GM12875 (cell line): ENCODE results near the gene VPS26B.
A peak's percentile ranks its signal among the peaks of the same experiment; 100 is the strongest.

ENCODE experiments used
- H3K4me3 ChIP-seq: one replicate; pipeline ENCODE4 v1.5.1; 2011; ENCODE audit warnings: low read depth, low read length, control low read depth
- TF ChIP-seq, protein P1 (sequence below): IDR thresholded peaks from 2 replicates; pipeline ENCODE4 v1.5.1; 2011; ENCODE audit warnings: low read depth, mild to moderate bottlenecking, control low read depth, inconsistent platforms, low read length, moderate library complexity, borderline replicate concordance; ENCODE audit not compliant: insufficient read depth

The VPS26B gene

DNA sequence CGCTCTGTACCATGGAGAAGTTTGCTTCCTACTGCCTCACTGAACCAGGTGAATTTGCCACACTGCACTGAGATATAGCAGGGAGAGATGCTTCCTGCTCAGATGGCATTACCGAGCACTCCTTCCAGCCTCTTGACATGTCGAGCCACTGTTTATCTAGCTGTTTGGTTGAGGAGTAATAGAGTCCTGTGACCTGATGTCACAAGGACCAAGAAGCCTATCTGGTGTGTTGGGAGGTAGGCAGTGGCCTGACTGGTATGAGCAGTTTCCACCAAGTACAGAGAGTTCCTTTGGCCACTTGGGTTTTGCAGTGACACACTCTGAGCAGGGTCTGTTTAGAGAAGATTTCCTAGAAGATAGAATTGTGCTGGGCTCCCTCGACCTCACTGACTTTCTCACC is 34.1 kb downstream of the VPS26B start:
- TF ChIP-seq, protein P1, sequence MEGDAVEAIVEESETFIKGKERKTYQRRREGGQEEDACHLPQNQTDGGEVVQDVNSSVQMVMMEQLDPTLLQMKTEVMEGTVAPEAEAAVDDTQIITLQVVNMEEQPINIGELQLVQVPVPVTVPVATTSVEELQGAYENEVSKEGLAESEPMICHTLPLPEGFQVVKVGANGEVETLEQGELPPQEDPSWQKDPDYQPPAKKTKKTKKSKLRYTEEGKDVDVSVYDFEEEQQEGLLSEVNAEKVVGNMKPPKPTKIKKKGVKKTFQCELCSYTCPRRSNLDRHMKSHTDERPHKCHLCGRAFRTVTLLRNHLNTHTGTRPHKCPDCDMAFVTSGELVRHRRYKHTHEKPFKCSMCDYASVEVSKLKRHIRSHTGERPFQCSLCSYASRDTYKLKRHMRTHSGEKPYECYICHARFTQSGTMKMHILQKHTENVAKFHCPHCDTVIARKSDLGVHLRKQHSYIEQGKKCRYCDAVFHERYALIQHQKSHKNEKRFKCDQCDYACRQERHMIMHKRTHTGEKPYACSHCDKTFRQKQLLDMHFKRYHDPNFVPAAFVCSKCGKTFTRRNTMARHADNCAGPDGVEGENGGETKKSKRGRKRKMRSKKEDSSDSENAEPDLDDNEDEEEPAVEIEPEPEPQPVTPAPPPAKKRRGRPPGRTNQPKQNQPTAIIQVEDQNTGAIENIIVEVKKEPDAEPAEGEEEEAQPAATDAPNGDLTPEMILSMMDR, result no peak
- H3K4me3 ChIP-seq, result no peak overlapping the region

DNA sequence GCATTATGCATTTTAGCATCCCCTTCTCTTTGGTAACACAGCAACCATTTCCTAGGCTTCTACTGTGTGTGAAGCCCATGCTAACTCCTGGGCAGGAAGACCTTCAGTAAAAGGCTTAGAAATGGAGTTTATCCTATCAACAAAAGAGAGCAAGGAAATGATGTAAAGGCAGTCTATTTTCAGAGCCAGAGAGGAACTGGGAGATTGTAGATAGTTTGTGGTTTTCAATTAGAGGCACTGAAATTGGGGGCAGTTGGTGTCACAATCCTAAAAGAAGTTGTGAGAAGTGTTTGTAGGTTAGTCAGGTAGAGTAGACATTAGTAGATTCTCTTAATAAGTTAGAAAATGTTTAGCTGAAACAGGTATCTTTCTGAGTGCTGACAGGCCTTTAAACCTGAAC is 36.0 kb downstream of the VPS26B start:
- TF ChIP-seq, protein P1, result no peak
- no peak overlapping the region for H3K4me3 ChIP-seq

DNA sequence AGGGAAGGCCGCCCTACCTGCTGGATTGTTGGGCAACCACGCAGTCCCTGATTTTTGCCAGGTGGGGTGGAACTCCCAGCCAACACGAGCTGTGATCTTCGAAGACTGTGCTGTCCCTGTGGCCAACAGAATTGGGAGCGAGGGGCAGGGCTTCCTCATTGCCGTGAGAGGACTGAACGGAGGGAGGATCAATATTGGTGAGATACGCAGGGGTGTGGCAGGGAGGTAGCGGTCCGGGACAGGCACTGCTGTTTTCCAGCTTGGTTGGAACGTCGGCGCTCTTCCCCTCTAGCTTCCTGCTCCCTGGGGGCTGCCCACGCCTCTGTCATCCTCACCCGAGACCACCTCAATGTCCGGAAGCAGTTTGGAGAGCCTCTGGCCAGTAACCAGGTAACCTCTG is 36.5 kb downstream of the VPS26B start:
- TF ChIP-seq, protein P1, result no peak
- H3K4me3 ChIP-seq, result no peak overlapping the region

DNA sequence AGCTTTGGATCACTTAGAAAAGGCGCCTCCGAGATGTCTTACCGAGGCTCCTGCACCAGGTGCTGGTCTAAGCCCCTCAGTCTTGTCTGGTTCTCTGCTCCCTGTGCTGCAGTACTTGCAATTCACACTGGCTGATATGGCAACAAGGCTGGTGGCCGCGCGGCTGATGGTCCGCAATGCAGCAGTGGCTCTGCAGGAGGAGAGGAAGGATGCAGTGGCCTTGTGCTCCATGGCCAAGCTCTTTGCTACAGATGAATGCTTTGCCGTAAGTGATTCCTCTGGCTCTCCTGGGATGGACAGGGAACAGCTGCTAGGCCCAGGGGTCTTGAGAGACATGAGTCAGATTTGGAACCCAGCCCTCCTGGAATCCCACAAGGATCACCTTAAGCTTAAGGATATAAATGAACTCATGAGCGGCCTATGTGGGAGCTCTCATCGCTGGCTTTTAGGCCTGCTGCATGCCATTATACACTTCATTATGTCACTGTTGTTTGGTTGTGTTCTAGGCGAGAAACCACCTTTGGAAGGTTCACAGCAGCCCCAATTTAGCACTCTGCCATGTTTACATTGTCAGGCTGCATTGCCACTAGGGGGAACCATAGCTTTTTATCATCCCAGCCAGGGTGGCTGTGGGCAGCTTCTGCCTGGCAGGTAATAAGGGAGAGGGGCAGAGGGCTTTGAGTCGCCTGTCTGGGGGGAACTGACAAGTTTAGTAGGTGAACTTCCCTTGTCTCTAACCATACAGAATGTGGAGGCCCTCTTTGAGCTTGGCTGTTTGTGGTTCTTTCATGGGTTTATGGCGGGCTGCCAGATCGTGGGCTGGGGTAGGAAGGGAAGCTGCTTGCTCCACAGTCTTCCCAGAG is 37.4 kb downstream of the VPS26B start:
- TF ChIP-seq, protein P1, result peak; percentile 59; the same call in 1 of the 2 replicates
- no peak overlapping the region for H3K4me3 ChIP-seq

DNA sequence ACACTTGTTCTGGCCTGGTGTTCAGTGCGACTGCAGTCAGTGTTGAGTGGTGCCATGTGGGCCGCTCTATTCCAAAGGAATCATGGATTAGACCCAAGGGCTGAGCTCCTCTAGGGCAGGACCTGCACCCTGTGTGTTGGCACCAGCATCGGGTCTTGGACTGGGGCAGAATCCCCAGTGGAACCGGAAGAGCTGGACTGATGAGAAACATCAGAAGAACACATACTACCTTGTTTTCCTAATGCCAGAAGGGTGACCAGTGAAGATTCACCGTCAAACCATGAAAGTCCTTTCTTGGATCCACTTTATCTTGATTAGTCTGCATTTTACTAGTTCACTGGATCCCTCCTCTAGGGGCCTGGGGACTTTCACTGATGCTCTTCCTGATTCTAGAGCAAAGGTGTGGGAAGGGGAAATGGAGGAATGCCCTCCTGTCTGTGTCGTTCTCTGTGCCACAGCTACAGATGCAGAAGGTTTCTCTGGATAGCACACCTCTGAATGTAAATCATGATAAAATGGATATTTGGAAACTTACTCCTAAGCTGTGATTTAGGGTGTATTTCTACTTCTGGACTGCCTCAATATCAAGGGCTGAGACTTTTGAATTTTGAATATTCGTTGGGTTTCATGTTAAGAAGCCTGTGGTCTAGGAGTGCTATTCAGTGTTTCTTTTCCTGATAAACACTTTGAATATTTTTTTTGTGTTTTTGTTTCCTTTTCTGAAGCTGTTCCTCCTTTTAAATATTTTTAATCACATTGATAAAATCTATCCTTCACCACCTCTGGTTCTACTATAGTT is 40.7 kb downstream of the VPS26B start:
- no peak overlapping the region for H3K4me3 ChIP-seq
- TF ChIP-seq, protein P1, result no peak

DNA sequence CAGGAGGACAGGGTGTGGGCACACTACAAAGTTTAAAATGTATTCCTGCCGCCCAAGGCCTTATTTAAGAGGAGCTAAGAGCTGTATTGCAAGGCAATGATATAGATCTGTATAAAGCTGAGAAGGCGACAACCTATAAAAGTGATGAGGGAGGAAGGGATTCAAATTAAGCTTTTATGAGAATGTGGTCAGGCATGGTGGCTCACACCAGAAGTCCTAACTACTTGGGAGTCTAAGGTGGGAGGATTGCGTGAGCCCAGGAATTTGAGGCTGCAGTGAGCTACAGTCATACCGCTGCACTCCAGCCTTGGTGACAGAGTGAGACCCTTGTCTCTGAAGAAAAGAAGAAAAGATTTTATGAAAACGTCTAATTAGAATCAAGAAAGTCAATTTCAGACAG is 42.0 kb downstream of the VPS26B start:
- H3K4me3 ChIP-seq, result no peak overlapping the region

More for the DNA sequence above, 42.0 kb downstream of the VPS26B start:
- TF ChIP-seq, protein P1, result no peak
